NCI-H345 treated with DMSO at 0.1 percent for 48 hours (cell line): ENCODE measurements around the gene FBXL7.

Source experiments
- DNase-seq: peaks from one replicate; lab custom pipeline; 2025; ENCODE audit not compliant: unreplicated experiment; lab: John Stamatoyannopoulos, UW

Gene FBXL7

DNA sequence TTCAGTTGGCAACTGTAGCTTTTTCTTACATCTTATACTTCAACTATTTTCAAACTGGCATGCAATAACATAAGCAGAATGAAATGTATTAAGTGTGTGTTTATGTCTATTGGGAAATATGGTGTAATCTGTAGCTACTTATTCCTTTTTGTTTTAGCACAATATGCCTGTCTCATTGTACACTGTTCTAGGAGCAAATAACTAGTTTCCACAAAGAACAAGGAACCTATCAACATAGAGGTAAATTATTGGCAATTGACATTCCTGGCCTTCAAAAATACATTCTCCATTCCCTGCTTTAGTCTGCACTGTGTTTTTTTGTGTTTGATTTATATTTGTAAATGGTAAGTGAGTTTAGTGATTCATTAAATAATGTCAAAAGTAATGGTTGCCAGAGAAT, 75.7 kb downstream of the FBXL7 start:
- no peak for DNase-seq

DNA sequence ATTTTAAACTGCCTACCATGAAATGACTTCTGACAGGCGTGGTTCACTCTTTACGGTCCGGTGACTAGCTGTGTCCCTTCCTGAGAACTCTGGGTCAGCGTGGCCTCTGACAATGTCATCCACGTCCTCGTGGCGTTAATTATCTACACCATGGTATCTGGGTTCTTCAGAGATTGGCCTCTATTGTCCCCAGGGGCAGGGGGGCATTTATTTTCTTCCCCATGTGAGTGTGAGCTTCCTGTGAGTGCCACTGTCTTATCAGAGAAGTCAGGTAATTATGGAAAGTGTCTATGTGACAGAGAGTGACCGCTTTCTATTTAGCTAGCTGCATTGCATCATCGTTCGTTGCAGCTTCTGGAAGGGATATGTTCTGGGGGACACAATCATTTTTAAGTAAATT, 77.2 kb downstream of the FBXL7 start:
- no peak for DNase-seq

DNA sequence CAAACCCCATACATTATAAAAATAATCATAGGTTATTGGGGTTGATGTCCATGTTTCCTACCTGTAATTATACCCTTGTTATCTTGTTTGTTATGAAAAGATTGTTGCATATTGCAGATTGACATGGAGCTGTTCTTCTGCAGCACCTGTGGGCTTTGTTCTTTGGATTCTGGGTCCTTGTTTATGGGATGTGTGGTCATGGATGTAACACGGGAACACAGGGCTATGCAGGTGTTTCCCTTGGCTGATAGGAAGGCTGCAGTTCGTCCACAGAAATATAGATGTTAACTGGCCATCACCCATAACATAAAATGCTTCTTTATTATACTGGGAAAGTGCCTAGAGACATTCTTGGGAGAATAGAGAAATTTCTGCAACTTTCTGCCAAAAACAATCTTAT, 77.9 kb downstream of the FBXL7 start:
- no peak for DNase-seq

DNA sequence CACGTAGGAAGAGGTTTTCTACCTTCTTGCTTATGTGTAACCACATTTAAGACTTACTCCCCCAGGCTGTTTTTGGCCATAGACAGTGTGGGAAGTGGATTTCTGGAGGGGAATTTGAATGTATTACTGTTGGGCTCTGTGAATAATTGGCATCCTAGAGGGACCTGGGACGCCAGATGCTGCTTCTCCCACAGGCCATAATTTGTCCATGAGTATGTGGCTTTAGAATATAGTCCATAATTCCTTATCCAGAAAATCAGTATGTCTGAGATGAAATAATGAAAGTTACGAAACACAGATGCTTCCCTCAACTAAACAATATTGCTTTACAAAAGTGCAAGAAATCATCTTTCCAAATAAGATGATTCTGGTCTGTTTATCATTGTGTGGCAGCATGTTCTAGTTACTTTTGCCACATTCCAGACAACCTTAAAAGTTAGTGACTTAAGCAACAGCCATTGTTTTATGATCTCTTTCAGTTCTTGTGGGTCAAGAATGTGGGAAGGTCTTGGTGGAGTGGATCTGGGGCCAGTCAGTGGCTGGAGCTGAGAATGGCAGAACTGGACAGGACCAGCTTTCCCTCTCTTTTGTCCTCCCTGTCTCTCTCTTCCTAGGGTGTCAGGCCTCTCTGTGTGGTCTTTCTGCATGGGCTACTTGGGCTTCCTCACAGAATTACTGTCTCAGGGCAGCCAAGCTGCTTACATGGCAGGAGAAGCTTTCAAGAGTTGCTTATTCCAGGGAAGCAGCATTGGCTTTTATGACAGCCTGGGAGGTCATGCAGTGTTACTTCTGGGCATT, 79.4 kb downstream of the FBXL7 start:
- DNase-seq: no peak

DNA sequence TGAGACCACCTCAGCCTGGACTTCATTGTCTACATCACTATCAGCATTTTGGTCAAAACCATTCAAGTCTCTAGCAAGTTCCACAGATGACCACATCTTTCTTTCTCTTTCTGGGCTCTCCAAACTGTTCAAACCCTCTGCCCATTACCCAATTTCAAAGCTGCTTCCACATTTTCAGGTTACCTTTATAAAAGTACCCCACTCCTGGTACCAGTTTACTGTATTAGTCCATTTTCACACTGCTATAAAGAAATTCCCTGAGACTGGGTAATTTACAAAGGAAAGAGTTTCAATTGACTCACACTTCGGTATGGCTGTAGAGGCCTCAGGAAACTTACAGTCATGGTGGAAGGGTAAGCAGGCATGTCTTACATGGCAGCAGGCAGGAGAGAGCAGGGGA, 84.5 kb downstream of the FBXL7 start:
- no peak for DNase-seq

DNA sequence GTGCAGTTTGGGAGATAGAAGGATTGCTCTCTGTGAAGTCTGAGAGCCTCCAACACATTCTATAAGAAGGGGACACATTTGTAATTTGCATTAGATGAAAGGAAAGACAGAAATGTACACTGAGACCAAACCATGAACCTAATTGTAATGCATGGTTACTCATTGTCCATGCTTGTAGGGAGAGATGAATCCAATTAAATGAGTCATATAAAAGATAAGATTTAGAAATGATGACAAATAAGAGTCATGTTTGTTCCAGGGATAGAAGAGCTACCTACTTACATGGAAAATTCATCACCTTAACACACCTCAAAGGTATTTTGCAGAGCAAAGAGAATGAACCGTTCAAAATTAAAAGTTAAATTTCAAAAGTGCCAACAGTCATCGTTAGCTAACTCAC, 85.1 kb downstream of the FBXL7 start:
- no peak for DNase-seq

DNA sequence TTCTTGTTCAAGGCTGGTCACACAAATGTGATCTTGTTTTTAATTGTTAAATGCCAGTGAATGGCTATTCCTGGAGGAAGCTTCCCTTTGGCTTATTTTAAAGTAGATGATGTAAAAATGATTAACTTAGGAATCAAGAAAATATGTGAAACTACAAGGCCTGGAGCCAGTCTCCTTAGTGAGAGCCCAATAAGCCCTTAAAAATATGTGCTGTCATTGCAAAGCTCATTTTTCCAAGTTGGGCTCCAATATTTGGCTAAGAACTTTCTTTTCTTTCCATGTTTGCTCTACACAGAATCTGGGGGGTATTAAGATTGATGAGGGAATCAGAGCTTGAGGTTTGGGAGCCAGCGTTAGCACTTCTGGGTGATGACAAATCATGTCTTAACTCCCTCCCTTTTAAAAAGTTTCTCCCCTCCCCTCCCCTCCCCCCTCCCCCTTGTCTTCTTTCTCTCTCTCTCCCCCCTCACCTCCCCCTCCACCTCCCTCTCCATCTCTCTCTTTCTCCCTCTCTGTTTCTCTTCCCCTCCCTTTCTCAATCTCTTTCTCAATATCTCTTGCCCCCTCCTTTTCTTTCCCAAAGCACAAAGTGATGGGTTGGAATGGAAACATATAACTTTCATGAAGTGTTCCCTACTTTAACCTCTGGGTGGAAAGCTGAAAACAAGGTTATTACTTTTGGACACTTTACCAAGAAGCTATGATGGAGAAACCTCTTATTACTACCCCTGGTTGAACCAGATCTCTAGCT, 86.0 kb downstream of the FBXL7 start:
- no peak for DNase-seq

DNA sequence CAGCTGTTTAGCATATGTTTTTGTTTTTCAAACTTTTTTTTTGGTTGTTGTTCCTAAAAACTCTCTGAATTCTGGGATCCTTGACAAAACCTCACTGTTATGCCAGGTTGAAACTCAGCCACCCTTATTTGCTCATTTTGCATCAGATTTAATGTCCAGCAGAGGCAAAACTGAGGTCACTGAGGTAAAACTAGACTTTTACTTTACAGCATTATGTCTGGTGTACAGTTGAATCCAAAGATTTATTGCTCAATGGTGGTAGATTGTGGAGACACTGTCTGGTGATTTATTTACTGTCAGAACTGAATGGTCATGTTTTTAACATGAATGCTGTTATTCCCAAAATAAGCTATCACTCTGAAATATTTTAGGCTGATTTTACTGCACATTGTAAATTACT, 87.9 kb downstream of the FBXL7 start:
- DNase-seq: no peak

DNA sequence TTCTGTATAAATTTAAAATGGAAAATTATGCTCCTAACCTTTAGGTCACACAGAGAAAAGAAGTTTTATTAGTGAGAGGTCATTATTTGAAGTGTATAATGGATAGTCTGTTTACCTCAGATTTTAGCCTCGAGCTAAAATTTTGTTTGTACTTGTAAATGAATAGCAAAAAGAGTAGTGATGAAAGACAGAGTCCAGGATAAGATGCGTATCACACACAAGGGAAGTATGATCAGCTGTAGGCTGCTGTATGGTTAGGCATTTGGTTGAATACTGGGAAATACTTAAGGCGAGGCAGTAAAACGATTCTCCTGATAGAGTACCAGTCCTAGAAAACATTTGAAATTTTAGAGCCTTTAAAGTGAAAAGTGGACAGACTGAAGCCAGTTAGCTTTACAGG, 92.7 kb downstream of the FBXL7 start:
- no peak for DNase-seq

DNA sequence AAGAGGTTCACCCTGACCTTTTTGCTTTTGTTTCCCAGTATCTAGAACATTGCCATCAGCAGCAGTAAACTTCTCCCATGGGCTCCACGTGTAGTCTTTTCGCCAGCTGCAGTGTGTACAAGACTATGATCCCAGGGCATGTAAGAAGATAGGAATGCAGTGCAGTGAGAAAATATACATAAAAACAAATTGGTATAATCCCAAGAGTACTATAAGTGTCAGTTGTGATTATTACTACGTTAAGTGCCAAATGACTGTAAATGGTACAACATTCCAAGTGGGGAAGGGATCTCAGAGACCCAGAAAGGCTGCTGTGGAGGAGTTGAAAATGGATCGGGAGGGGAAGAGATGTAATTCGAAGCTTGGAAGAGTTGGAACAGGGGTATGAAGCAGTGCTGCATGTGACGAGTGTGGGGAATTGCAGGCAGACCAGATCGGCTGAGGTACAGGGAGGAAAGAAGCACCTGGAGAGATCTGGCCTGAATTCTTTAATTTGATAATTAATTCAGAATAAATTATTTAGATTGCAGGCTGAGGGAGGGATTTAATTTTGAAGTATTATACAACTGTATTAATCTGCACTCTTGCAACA, 95.1 kb downstream of the FBXL7 start:
- no peak for DNase-seq

DNA sequence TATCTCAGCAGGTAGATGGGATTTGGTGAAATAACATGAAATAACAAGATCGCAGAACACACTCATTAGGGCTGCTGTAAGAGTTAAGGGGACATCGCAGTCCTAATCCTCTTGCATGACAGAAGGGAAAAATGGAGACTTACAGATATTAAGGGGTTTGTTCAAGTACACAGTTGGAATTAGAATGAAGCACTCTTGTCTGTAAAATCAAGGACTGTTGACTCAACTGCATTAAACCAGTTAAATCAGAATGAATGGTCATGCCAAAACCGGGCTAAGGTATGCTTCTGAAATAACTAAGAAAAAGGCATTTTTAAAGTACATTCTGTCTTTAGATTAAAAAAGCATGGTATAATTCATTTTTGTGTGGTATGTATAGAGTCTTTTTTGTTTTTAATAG, 95.9 kb downstream of the FBXL7 start:
- no peak for DNase-seq

DNA sequence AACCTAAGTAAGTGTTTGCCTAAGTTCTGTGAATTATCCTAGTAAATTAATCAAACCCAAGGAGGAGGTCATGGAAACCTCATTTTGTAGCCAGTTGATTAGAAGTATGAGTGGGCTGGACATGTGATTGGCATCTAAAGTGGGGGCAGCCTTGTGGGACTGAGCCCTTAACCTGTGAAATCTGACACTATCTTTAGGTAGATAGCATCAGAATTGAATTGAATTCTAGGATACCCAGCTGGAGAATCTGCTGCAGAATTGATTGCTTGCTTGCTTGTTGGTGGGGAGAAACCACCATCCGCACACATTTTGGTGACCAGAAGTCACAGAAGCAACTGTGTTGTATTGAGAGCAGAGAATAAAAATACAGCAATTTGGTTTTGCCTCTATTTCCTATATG, 97.0 kb downstream of the FBXL7 start:
- DNase-seq: no peak

DNA sequence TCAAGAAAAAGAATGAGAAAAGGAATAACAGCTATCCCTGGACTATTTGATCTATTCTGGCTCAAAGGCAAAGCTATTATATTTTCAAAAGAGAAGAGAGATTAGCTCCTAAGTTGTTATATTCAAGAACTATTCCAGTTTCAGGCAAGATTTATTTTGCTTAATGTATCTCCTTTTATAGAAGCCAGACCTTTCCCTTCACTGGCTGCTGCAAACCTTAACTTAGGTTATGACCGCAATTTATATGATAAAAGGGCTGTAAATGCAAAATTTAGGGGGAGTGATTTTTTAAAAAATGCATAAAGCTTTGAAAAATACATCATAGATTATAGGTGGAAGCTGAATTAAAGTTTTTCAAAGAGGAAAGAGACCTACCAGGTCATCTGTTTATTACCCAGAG, 97.8 kb downstream of the FBXL7 start:
- DNase-seq: no peak

DNA sequence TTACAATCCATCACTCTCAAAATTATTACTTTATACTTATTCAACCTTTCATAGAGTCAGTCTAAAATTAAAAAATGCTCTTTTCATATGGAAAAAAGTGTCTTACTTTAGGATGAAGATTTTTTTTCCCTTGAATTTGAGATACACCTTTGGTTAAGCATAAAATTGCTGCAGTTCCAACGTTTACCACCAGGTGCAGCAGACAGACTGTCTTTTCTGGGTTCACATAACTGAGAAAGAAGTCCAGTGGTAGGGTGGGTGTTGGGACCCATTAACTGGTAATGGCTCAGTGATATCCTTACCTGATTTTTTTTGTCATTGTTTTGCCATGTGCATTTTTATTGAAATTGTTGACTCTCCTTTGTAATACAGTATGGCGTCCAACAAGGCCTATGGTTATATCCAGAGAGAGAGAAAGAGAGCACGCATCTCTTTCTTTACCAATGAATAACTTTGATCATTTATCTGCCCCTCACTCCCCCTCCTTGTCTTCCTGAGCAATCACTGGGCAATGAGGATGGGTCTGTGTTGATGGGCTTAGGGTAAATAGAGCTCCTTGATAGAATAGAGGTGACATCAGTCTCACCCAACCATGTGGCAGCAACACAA, 98.4 kb downstream of the FBXL7 start:
- DNase-seq: no peak

DNA sequence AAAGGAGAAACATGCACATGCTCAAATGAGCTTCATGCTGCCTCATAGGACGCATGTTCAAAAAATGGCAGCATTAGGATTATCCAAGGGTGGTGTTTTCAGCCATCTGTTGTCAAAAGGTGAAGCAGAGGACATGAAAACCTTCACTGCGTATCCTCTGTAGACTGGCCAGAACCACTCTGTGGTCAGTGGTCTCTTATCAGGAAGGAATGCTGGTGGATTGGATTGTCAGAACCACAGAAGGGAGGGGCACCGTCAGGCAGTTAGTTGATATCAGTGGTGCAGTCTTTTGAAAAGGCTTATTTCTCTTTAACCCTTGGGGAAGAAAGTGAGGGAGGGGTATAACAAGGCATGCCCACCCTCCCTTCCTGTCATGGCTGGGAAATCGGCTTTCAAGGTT, 100.1 kb downstream of the FBXL7 start:
- DNase-seq: no peak

DNA sequence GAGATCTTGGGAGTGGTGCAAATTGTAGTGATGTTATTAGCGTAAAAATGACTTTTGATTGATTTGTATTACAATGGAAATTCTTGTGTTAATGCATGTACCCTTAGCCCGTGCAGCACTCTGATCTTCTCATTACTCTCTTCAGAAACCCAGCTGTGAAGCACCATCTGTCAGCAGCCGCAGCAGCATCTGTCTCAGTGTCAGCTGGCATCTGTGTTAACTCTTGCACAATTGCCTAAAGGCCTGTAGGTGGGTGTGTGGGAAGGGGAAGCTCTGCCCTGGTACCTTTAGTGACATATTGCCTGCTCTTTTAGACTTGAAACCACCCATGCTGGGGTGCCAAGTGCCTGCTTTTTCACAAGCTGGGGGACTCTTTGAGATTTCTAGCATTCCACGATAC, 101.3 kb downstream of the FBXL7 start:
- DNase-seq: no peak

DNA sequence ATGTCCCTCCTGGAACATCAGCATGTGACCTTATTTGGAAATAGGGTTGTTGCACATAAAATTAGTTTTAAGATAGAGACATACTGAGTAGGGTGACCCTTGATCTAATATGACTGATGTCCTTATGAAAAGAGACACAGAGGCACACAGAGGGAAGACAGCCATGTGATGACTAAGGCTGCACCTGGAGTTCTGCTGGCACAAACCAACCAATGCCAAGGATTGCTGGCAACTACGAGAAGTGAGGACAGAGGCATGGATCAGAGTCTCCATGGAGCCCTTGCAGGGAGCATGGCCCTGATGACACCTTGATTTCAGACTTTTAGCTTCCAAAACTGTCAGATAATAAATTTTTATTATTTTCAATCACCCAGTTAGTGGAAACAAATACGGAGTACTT, 101.9 kb downstream of the FBXL7 start:
- DNase-seq: no peak

DNA sequence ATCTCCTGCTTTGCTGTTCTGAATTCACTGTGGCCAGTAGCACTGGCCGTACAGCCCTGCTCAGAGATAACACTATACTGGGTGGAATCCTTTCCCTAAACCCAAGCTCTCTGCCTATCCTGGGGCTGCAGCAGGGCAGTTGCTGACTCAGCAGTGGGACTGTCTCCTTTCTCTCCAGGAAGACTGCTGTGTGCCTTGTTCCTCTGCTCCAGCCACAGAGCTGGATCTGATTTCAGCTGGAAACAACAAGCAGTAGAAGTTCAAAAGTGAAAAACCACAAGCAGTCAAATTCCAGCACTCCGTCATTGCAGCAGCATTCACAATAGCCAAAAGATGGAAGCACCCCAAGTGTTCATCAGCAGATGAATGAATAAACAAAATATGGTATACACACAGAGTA, 105.0 kb downstream of the FBXL7 start:
- no peak for DNase-seq

DNA sequence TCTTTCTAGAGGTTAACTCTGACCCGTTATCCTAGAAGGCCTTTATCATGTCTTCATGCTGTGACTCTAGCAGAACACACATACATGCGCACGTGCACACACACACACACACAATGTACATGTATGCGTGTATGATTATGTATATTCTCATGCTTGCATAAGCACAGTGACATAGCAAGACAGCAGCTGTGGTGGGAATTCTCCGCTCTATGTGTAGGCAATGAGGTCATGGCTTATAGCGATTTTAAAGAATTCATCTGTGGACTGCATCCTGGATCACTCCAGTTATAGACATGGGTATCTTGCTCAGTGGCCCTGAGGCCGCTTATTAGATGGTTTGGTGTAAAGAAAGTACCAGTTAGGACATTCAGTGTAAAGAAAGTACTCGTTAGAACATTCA, 106.2 kb downstream of the FBXL7 start:
- no peak for DNase-seq

DNA sequence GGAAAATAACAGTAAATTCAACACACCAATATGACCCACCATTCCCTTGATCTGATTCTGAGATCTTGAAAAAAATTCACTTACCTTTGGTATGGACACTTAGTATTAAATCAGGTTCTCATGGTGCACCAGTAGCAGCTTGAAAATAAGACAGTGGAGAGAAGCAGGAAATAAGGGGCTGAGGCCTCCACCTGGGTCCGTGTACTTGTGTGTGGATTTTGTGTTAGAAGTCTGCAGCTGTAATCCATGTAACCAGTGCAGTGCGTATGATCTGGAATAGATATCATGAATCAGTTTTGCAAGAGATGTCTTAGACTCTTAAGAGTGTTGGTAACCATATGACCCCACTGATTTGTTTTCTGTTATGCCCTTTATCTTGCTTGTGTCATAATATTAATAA, 107.1 kb downstream of the FBXL7 start:
- no peak for DNase-seq

DNA sequence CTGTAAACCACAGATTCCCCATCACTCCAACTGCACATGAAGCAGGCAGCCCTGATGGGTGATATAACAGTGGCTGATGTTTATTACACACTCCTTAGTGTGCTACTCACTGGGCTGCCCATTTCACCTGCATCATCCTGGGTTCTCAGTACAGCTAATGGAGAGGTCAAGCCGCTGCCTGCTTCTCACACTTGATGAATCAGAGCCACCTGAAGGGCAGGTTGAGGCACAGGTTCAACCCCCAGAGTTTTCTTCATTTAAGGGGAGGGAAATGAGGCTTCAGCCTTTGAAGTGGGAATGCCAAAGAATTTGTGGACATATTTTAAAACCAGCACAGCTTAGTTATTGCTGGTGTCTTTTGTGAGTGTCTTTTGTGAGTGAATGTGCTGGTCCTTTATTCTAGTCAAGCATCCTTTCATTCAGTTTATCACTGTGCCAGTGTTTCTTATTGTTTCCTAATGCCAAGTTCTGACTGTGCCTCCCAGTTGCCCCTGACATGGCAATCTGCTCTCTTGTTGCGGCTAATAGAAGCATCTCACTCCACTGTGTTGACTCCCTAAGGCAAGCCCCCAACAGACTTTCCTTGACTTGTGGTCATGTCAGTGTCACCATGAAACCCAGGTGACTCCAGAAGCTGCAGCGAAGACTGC, 109.2 kb downstream of the FBXL7 start:
- DNase-seq: no peak
